ENCODE data around the gene NINL.

DNA sequence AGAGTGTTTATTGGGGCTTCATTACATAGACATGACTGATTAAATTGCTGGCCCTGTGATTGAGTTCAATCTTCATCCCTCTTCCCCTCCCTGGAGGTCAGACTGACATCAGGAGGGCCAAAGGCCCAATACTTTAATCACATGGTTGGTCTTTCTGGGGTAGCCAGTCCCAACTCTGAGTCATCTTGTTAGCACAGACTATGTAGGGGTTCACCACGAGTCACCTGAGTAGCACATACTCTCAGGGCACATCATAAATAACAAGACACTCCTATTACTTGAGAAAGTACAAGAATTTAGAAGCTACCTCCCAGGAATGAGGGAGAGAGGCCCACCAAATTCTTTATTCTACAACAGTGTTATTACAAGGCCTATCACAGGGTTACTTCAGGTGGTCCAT, 166.6 kb downstream of the NINL start:
- TF ChIP-seq EZH2 (IDR thresholded peaks at IDR 0.05; ENCODE audit: borderline replicate concordance, low read depth, low read length, poor library complexity, severe bottlenecking) (no peak), CTCF (conservative IDR thresholded peaks at IDR 0.05; ENCODE audit: low read depth, low read length) (no peak)

Measured in A673 (cell line).